ENCODE results near the gene TMEM129.

TMEM129 gene

GRCh38 chr4:1717129-1718094, 3.7 kb downstream of the TMEM129 start:
- H3K9me3 ChIP-seq (ENCODE audit: control insufficient read depth, insufficient read depth, low read depth, low read length) = no peaks in the 10 kb centered on the region
- H3K36me3 ChIP-seq (ENCODE audit: control insufficient read depth in 2 of 2, insufficient read depth in 1 of 2, low read length in 2 of 2) = peaks cover 0 to 37% of the 10 kb centered on the region in 2 experiments; a peak in 1 of 3 replicates
- H3K4me1 ChIP-seq (ENCODE audit: control insufficient read depth, insufficient read depth, low read length) = no peaks in the 10 kb centered on the region
- TF ChIP-seq ZIC2 (tag by site-specific recombination; IDR thresholded peaks at IDR 0.05) = peak; percentile 66; the same call in 1 of the 2 replicates
- no peak for TF ChIP-seq ZNF776 (tag by site-specific recombination; IDR thresholded peaks at IDR 0.05; ENCODE audit: borderline replicate concordance)
- no peak overlapping the region for H3K27ac ChIP-seq (ENCODE audit: extremely low read depth, low read depth, low read length)
- ChIA-PET POLR2A (no interaction called here), CTCF (no interaction called here)
- H3K4me3 ChIP-seq (ENCODE audit: low read depth, low read length) = no peak overlapping the region

GRCh38 chr4:1716065-1716945, 4.8 kb downstream of the TMEM129 start:
- Histone ChIP-seq H3K9me3 (ENCODE audit: control insufficient read depth, insufficient read depth, low read depth, low read length) (no peaks in the 10 kb centered on the region), H3K4me1 (ENCODE audit: control insufficient read depth, insufficient read depth, low read length) (no peaks in the 10 kb centered on the region), H3K27ac (ENCODE audit: extremely low read depth, low read depth, low read length) (peak overlapping the region; percentile 12; the same call in 1 of the 2 replicates), H3K4me3 (ENCODE audit: low read depth, low read length) (no peak overlapping the region), H3K36me3 (ENCODE audit: control insufficient read depth in 2 of 2, insufficient read depth in 1 of 2, low read length in 2 of 2) (peaks cover 0 to 37% of the 10 kb centered on the region in 2 experiments; a peak in 1 of 3 replicates)
- TF ChIP-seq GLIS2 (tag by site-specific recombination; IDR thresholded peaks at IDR 0.05) (0 out of 2 replicates have a peak, but pooled peaks have one; percentile 19), ZBTB8A (tag by site-specific recombination; IDR thresholded peaks at IDR 0.05) (0 out of 2 replicates have a peak, but pooled peaks have one; percentile 25), PRDM4 (tag by site-specific recombination; IDR thresholded peaks at IDR 0.05) (peak; percentile 65), ZNF600 (tag by site-specific recombination; IDR thresholded peaks at IDR 0.05) (0 out of 2 replicates have a peak, but pooled peaks have one; percentile 29), HIC1 (tag by site-specific recombination; IDR thresholded peaks at IDR 0.05) (no peak), ZNF433 (tag by site-specific recombination; IDR thresholded peaks at IDR 0.05; ENCODE audit: low read depth) (no peak), ZNF148 (tag by site-specific recombination; IDR thresholded peaks at IDR 0.05; ENCODE audit: borderline replicate concordance) (no peak), ZNF10 (tag by site-specific recombination; IDR thresholded peaks at IDR 0.05) (peak; percentile 98), ZNF202 (tag by site-specific recombination; IDR thresholded peaks at IDR 0.05; ENCODE audit: borderline replicate concordance) (no peak), ZIC2 (tag by site-specific recombination; IDR thresholded peaks at IDR 0.05) (peak; percentile 85), ZSCAN16 (tag by site-specific recombination; IDR thresholded peaks at IDR 0.05) (no peak)
- POLR2A ChIA-PET = interaction anchor here (0.7 kb wide), 1 partner anchor 20 kb away, joined by 3 read pairs; no protein-coding TSS in a partner anchor
- CTCF ChIA-PET = interaction anchor here (0.7 kb wide), 1 partner anchor 26 kb away, joined by 3 read pairs; no protein-coding TSS in a partner anchor
